GM12873 (cell line): ENCODE data around the gene ST8SIA1.

Experiments
- CTCF ChIP-seq: IDR thresholded peaks from 2 replicates; pipeline ENCODE4 v1.5.1; 2012; ENCODE audit warnings: low read depth, mild to moderate bottlenecking, moderate library complexity, low read length, control low read depth; ENCODE audit not compliant: insufficient read depth; ENCODE audit errors: missing control alignments

Gene ST8SIA1

GRCh38 chr12:22310709-22311108, 23.8 kb downstream of the ST8SIA1 start:
- TF ChIP-seq CTCF, result no peak

DNA sequence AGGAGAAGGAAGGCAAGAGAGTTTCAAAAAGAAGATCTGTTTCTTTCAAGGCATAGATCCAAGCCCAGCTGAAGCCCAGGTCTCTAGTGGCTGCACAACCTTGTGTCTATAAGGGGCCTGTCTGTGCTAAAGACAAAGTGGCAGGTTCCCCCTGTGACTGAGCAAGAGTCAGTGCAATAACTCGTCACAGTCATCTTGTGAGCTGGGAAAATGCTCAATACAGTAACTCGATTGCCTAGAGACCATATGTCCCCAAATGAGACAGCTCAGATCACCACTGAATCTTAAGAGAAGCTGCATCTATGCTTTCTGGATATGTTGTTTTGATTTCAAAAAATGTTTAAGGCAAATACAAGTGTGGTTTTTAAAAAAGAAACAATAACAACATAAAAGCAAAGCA, 24.2 kb downstream of the ST8SIA1 start:
- no peak for TF ChIP-seq CTCF

DNA sequence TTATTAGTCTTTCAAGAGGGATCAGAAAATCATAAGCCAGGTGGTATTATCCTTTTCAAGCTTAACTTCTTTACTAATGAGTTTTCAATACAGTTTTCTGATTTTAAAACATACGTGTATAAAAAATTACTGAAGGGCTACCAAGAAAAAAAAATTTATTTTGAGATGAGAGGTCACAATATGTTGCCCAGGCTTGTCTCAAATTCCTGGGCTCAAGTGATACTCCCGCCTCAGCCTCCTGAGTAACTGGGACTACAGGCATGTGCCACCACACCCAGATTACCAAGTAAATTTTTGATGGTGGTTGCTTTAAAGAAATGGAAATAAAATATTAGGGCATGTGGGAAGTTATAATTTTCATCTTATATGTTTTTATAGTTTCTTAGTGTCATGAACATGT, 26.7 kb downstream of the ST8SIA1 start:
- TF ChIP-seq CTCF, result no peak

GRCh38 chr12:22306311-22306710, 28.2 kb downstream of the ST8SIA1 start:
- TF ChIP-seq CTCF, result no peak

GRCh38 chr12:22304341-22304740, 30.2 kb downstream of the ST8SIA1 start:
- TF ChIP-seq CTCF, result no peak

DNA sequence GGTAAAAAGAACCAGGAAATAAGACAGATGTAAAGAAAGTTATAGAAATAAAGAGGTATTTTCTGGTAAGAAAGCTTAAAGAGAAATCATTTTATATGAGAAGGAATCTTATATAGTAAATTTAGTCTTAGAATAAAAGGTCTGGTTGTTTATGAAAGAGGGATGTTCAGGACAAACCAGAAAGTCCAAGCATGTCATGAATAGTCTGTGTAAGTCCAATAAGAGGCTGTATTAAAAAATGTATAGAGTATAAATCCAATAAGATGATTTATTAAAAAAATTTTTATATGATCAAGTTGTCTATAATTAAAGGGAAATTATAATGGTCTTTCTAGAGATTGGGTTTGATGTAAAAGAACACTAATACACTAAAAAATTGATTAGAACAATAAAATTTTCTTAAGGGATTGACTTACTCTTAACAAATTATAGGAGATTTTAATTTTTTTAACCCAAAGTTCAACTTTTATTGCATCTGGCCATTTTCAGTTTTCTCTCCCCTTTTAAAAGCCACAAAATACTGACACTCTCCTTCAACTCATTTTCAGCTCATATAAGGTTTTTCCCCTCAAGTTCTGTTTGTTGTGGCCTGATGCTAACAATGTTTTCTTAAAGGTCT, 35.1 kb downstream of the ST8SIA1 start:
- TF ChIP-seq CTCF, result no peak

DNA sequence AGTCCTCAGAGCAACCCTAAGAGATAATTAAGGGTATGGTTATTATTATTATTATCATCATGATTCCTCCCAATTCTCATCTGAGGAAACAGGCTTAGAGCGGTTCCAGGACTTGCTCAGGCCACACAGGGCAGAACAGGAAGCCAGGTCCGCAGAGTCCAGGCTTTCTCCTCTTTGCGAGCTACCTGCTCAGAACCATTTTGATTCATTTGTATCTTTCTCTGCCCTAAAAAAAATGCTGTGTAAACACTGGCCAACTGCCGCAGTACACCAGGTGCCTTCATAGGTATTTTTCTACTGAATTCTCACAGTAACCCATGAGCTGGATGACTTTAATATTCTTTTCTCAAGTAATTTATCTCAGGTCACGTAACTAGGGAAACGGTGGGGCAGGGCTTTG, 45.3 kb downstream of the ST8SIA1 start:
- TF ChIP-seq CTCF, result no peak
